Calu3 (cell line): ENCODE data around the gene WBP1L. TPM values are rescaled to one million over a fixed set of nuclear protein-coding genes. Genes with fewer than 3 reads are reported as not detected.

Source experiments
- BruUV-seq: library from RNA; stranded (reverse); fragments of 400-500 nt; replicated peaks from 2 replicates; lab custom pipeline; 2021; lab: Mats Ljungman, UMichigan
- CTCF ChIA-PET: fragments of 300-600 bp; sonication (Branson Sonifier 250); formaldehyde crosslinking; loops from one replicate; lab custom pipeline; 2022; ENCODE audit warnings: antibody characterized with exemption; lab: Charles Lee
- DNase-seq: peaks from one replicate; pipeline ENCODE4 v3.0.0; 2022
- H3K27ac Mint-ChIP-seq: one replicate; pipeline ENCODE4 v1.8.0; 2022; ENCODE audit warnings: mixed read lengths; ENCODE audit not compliant: unreplicated experiment
- H3K27me3 Mint-ChIP-seq: one replicate; pipeline ENCODE4 v1.8.0; 2022; ENCODE audit warnings: mixed read lengths; ENCODE audit not compliant: unreplicated experiment
- H3K36me3 Mint-ChIP-seq: one replicate; pipeline ENCODE4 v1.8.0; 2022; ENCODE audit warnings: mild to moderate bottlenecking, moderate library complexity, mixed read lengths; ENCODE audit not compliant: insufficient read depth, unreplicated experiment
- H3K4me1 Mint-ChIP-seq: one replicate; pipeline ENCODE4 v1.8.0; 2022; ENCODE audit warnings: mild to moderate bottlenecking, low read depth, mixed read lengths; ENCODE audit not compliant: unreplicated experiment
- H3K4me3 Mint-ChIP-seq: one replicate; pipeline ENCODE4 v1.8.0; 2022; ENCODE audit warnings: mild to moderate bottlenecking, low read depth, moderate library complexity, mixed read lengths; ENCODE audit not compliant: unreplicated experiment
- H3K9me3 Mint-ChIP-seq: one replicate; pipeline ENCODE4 v1.8.0; 2022; ENCODE audit warnings: low read depth, mixed read lengths; ENCODE audit not compliant: unreplicated experiment
- intact Hi-C: fragments of 100-400 bp; cut with micrococcal nuclease; formaldehyde crosslinking; loops from one replicate; pipeline ENCODE4 v1.10.0; 2022; ENCODE audit not compliant: unreplicated experiment
- total RNA-seq: library from RNA; stranded (reverse); gene quantifications from 2 replicates; pipeline ENCODE4 v1.2.3, GENCODE V29; 2022
- TF ChIP-seq, protein P1 (sequence below): fragments of 200-600 bp; IDR thresholded peaks from one replicate; pipeline ENCODE4 v1.8.0; 2022; ENCODE audit warnings: antibody characterized with exemption; ENCODE audit not compliant: unreplicated experiment

WBP1L gene
- total RNA-seq, 1 experiment from 2014 or later, result 19.9 TPM

DNA sequence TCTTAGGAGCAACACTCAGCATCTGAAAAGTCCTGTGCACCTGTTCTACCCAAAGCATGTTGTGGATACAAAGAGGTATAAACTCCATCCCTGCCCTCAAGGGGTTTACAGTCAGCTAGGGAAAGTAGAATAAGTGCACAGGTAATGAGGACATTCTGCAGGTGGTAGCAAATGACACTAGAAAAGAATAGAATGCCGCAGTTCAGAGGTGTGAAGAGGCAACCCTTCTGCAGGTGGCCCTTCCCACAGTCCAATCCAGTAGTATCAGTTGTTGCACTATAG, 36.7 kb downstream of the WBP1L start:
- H3K27me3 Mint-ChIP-seq, result no peaks in the 10 kb centered on the region
- TF ChIP-seq, protein P1, sequence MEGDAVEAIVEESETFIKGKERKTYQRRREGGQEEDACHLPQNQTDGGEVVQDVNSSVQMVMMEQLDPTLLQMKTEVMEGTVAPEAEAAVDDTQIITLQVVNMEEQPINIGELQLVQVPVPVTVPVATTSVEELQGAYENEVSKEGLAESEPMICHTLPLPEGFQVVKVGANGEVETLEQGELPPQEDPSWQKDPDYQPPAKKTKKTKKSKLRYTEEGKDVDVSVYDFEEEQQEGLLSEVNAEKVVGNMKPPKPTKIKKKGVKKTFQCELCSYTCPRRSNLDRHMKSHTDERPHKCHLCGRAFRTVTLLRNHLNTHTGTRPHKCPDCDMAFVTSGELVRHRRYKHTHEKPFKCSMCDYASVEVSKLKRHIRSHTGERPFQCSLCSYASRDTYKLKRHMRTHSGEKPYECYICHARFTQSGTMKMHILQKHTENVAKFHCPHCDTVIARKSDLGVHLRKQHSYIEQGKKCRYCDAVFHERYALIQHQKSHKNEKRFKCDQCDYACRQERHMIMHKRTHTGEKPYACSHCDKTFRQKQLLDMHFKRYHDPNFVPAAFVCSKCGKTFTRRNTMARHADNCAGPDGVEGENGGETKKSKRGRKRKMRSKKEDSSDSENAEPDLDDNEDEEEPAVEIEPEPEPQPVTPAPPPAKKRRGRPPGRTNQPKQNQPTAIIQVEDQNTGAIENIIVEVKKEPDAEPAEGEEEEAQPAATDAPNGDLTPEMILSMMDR, result no peak
- H3K36me3 Mint-ChIP-seq, result no peaks in the 10 kb centered on the region
- CTCF ChIA-PET, result no interaction called here
- DNase-seq, result no peak
- no TSS peak for BruUV-seq
- no peaks in the 10 kb centered on the region for H3K9me3 Mint-ChIP-seq
- no peak overlapping the region for H3K27ac Mint-ChIP-seq
- intact Hi-C loops, result no loop called here
- no peak overlapping the region for H3K4me3 Mint-ChIP-seq
- H3K4me1 Mint-ChIP-seq, result peaks cover 8% of the 10 kb centered on the region

DNA sequence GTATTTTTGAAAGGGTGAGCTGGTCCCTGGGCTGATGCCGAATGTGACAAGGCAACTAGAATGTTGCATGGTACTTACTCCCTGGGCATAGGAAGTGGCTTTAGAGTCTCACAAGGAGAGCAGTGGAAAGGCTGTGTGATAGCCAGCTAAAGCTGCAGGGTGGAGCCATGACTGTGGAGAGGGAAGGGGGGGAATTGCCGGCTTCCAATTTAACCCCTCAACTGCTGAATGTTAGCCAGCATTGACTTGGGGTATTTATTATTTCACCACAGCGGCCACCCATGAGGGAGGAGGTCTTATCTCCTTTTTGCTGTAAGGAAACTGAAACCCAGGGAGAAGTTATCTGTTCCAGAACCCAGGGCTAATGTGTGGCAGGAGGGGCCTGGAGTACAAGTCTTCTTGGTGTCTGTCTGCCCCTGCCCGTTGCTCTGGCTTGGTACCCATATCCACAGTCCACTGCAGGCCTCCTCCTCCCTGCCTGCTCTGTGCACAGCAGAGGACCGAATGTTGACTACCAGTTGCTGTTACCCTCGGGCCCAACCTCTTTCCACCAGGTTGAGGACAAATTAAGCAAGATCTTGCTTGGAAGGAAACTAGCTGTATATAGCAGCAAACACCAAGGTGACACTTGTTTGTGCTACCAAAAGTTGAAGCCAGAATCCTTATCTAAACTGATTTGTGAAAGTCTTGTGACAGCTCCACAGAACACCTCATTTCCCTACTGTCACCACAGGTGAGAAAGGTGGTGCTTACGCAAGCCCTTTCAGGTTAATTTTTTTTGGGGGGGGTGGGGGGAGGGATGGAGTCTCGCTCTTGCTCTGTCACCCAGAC, 37.6 kb downstream of the WBP1L start:
- intact Hi-C loops, result no loop called here
- Mint-ChIP-seq H3K27me3 (no peaks in the 10 kb centered on the region), H3K27ac (no peak overlapping the region), H3K9me3 (no peaks in the 10 kb centered on the region), H3K4me3 (no peak overlapping the region), H3K4me1 (peaks cover 8% of the 10 kb centered on the region), H3K36me3 (no peaks in the 10 kb centered on the region)
- BruUV-seq, result no TSS peak
- DNase-seq, result no peak
- TF ChIP-seq, protein P1, result no peak
- CTCF ChIA-PET, result no interaction called here

DNA sequence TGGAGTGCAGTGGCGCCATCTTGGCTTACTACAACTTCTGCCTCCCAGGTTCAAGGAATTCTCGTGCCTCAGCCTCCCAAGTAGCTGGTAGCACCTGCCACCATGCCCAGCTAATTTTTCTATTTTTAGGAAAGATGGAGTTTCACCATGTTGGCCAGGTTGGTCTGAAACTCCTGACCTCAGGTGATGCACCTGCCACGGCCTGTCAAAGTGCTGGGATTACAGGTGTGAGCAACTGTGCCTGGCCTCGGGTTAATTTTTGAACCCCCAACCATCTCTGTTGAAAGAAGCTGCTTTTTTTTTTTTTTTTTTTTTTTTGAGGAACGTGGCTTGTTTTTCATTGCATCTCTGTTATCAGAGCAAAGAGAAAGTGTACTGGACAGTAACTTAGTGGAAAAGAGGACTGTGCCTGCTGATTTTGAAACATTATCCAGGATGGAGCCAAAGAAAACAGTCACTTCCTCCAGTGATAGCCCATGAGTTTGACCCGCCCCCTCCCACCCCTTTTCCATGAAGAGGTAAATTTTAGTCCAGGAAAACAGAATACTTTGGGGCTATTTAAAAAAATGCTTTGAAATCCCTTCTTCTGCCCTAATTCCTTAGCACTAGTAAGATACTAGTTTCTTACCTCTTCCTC, 38.3 kb downstream of the WBP1L start:
- intact Hi-C loops, result no loop called here
- H3K4me1 Mint-ChIP-seq, result peaks cover 8% of the 10 kb centered on the region
- no peaks in the 10 kb centered on the region for H3K27me3 Mint-ChIP-seq
- CTCF ChIA-PET, result no interaction called here
- no TSS peak for BruUV-seq
- no peak overlapping the region for H3K27ac Mint-ChIP-seq
- H3K9me3 Mint-ChIP-seq, result no peaks in the 10 kb centered on the region
- no peak for DNase-seq
- no peak overlapping the region for H3K4me3 Mint-ChIP-seq
- no peaks in the 10 kb centered on the region for H3K36me3 Mint-ChIP-seq
- TF ChIP-seq, protein P1, result no peak

DNA sequence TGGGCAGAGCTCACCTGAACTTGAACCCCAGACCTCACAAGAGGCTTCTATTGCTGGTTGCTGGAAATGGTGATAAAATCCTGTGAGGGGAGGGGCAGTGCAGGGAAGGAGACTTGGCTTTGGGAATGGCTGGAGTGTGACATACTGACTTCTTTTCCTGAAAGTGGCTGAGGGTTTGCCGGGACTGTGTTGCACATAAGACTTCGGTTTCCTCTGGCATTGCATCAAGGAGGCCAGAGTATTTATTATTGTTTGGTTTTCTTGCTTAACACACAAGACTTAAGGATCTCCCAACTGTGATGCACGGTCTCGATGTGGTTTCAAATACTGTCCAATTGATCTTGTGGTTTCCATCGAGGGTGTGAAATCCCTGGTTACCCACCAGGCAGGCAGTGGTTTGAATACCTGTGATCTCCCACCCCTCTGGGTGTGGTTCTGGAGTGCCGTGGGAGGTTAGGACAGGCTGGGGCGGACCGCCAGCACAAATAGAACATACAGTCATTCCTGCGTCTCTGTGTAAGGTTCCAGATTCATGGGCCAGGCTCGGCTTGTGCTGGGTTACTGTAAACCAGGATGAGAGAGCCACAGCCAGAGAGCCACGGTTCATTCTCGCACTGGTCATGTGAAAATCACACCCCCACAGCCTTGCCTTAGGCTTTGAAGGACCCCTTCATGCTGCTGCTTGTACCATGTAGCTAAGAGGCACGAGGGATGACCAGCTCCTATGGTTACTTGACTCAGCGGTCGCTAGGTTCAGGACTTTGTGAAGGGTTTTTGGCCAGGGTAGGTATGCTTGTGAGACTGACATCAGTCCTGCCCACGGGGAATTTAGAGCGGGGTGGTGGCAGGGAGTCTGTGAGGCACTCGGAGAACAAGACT, 39.2 kb downstream of the WBP1L start:
- intact Hi-C loops, result no loop called here
- TF ChIP-seq, protein P1, result no peak
- H3K36me3 Mint-ChIP-seq, result no peaks in the 10 kb centered on the region
- H3K27me3 Mint-ChIP-seq, result no peaks in the 10 kb centered on the region
- CTCF ChIA-PET, result no interaction called here
- H3K4me1 Mint-ChIP-seq, result peaks cover 8% of the 10 kb centered on the region
- no TSS peak for BruUV-seq
- H3K27ac Mint-ChIP-seq, result no peak overlapping the region
- no peaks in the 10 kb centered on the region for H3K9me3 Mint-ChIP-seq
- no peak for DNase-seq
- H3K4me3 Mint-ChIP-seq, result no peak overlapping the region
